Adrenal gland (tissue), 12 donors: Measurements from ENCODE around the gene CA5B. TPM values are rescaled to one million over a fixed set of nuclear protein-coding genes. Genes with fewer than 3 reads are reported as not detected.
"Not testable (repeated sequence)": the region's sequence is repeated elsewhere in the genome, so short reads cannot be mapped to it uniquely, and the experiment has no call there.

Experiments
- DNase-seq, 7 donors: peaks; one replicate each; pipeline ENCODE4 v3.0.0-alpha.2; 2019 to 2020
- H3K27ac ChIP-seq, 5 donors: fragments of 200-600 bp; sonication (generic) in 4 of 5; 1 replicate in 3 of 5; 2 replicates in 2 of 5; pipeline versions ENCODE4 v1.5.1 to v1.8.0; 2016 to 2020; ENCODE audit warnings: mild to moderate bottlenecking in 1 of 5
- H3K27me3 ChIP-seq: fragments of 200-600 bp; 2 replicates; pipeline ENCODE4 v1.8.0; 2021
- H3K36me3 ChIP-seq, 2 donors: fragments of 200-600 bp; replicated peaks in 1 of 2; 1 replicate in 1 of 2; 2 replicates in 1 of 2; pipeline versions ENCODE4 v1.5.1 to v1.8.0; 2018 to 2022
- H3K4me1 ChIP-seq, 2 donors: fragments of 200-600 bp; replicated peaks in 1 of 2; 1 replicate in 1 of 2; 2 replicates in 1 of 2; pipeline versions ENCODE4 v1.5.1 to v1.8.0; 2018 to 2021
- H3K4me3 ChIP-seq, 4 donors: fragments of 200-600 bp; sonication (generic) in 3 of 4; one replicate each; pipeline ENCODE4 v1.5.1; 2016 to 2018
- H3K9me3 ChIP-seq, 3 donors: fragments of 200-600 bp; sonication (generic) in 1 of 3; replicated peaks in 1 of 3; 1 replicate in 2 of 3; 2 replicates in 1 of 3; pipeline versions ENCODE4 v1.5.1 to v1.8.0; 2016 to 2021
- POLR2A ChIP-seq, 2 donors: fragments of 450-650 bp; IDR thresholded peaks; one replicate each; pipeline ENCODE4 v1.6.1; 2017; ENCODE audit warnings: antibody characterized with exemption in 2 of 2, mild to moderate bottlenecking in 2 of 2, moderate library complexity in 1 of 2
- WGBS, 4 donors: extraction: QIAGEN DNeasy Blood & Tissue Kit in 2 of 4; methylation state at CpG; one replicate each; pipeline versions ENCODE4 v1.1.5 to v1.1.7; 2013 to 2017; 5-methylcytosine and 5-hydroxymethylcytosine counted together
- intact Hi-C, 2 donors: fragments of 100-400 bp; cut with DNase I; formaldehyde crosslinking; loops; one replicate each; pipeline versions ENCODE4 v1.14.1 to v1.15.0; 2022 to 2023
- polyA plus RNA-seq, 3 donors: library from polyadenylated mRNA; stranded (reverse); fragments of 200-250 nt in 2 of 3; fragments of 350-450 nt in 1 of 3; fragmentation: Illumina TruSeq in 1 of 3; extraction: RNeasy Lipid Tissue Mini Kit (QIAGEN cat#74804) in 1 of 3; gene quantifications; one replicate each; pipeline ENCODE4 v1.2.3, GENCODE V29; 2013 to 2014
- total RNA-seq, 9 donors: library from RNA; depleted of rRNA in 4 of 9; stranded (reverse); fragments of >200 nt in 4 of 9; fragments of 120-200 nt in 1 of 9; fragmentation: NEBNext Ultra II Directional in 1 of 9; extraction: Animal tissue kit (Norgen Biotek cat#: 25700) in 1 of 9; gene quantifications; one replicate each; pipeline versions ENCODE4 v1.1.0 to v1.2.4, GENCODE V29; 2013 to 2023
- TF ChIP-seq, protein P1 (sequence below), 6 experiments: fragments of 450-650 bp in 4 of 6; fragments of 200-600 bp in 2 of 6; sonication (generic) in 1 of 6; IDR thresholded peaks; 1 replicate in 5 of 6; 2 replicates in 1 of 6; pipeline versions ENCODE4 v1.5.1 to v1.8.0; 2016 to 2021; ENCODE audit warnings: antibody characterized with exemption in 6 of 6, mild to moderate bottlenecking in 2 of 6, moderate library complexity in 1 of 6
- donor health status: healthy with polysubstance abuse.
- donor health status: Bipolar disorder and iron deficiency.
- donor health status: DM: yes; HTN: yes; CAD: no.
- donor health status: DM: no; HTN: no; CAD: no.
- donor health status: DM: no; HTN: no; CAD: no.
- donor health status: DM: yes; HTN: yes; CAD: no.

CA5B gene
- total and polyA plus RNA-seq, 12 donors: 2.5 to 21.6 (median 7.8) TPM

GRCh38 chrX:15751155-15751819 lies 13.2 kb downstream of the CA5B start:
- Histone ChIP-seq H3K4me1 (peaks cover 0 to 27% of the 10 kb centered on the region in 2 donors), H3K27ac (peak overlapping the region in 2 of 5 donors; percentile 44 to 72), H3K4me3 (no peak overlapping the region), H3K9me3 (no peaks in the 10 kb centered on the region), H3K27me3 (no peaks in the 10 kb centered on the region), H3K36me3 (no peaks in the 10 kb centered on the region)
- no peak for TF ChIP-seq POLR2A (IDR thresholded peaks at IDR 0.05)
- 49 to 73% (median 66%) methylated on average over 4 of the region's 4 CpGs for WGBS, 4 donors
- intact Hi-C loops: no loop called here
- no peak for DNase-seq

GRCh38 chrX:15755091-15755490 lies 17.0 kb downstream of the CA5B start:
- Histone ChIP-seq H3K4me1 (peaks cover 0 to 18% of the 10 kb centered on the region in 2 donors), H3K27me3 (no peaks in the 10 kb centered on the region), H3K4me3 (no peak overlapping the region), H3K9me3 (no peaks in the 10 kb centered on the region), H3K27ac (no peak overlapping the region), H3K36me3 (no peaks in the 10 kb centered on the region)
- WGBS, 4 donors: 78 to 89% (median 85%) methylated on average over 2 of the region's 2 CpGs
- TF ChIP-seq POLR2A (IDR thresholded peaks at IDR 0.05): no peak
- TF ChIP-seq, protein P1, sequence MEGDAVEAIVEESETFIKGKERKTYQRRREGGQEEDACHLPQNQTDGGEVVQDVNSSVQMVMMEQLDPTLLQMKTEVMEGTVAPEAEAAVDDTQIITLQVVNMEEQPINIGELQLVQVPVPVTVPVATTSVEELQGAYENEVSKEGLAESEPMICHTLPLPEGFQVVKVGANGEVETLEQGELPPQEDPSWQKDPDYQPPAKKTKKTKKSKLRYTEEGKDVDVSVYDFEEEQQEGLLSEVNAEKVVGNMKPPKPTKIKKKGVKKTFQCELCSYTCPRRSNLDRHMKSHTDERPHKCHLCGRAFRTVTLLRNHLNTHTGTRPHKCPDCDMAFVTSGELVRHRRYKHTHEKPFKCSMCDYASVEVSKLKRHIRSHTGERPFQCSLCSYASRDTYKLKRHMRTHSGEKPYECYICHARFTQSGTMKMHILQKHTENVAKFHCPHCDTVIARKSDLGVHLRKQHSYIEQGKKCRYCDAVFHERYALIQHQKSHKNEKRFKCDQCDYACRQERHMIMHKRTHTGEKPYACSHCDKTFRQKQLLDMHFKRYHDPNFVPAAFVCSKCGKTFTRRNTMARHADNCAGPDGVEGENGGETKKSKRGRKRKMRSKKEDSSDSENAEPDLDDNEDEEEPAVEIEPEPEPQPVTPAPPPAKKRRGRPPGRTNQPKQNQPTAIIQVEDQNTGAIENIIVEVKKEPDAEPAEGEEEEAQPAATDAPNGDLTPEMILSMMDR (IDR thresholded peaks at IDR 0.05): no peak
- no peak for DNase-seq
- intact Hi-C loops: no loop called here

- no peak for DNase-seq
- TF ChIP-seq POLR2A (IDR thresholded peaks at IDR 0.05): no peak
- TF ChIP-seq, protein P1 (IDR thresholded peaks at IDR 0.05): no peak
- intact Hi-C loops: no loop called here
- H3K4me3 ChIP-seq: no peak overlapping the region
- H3K9me3 ChIP-seq: no peaks in the 10 kb centered on the region
- H3K36me3 ChIP-seq: no peaks in the 10 kb centered on the region
- no peak overlapping the region for H3K27ac ChIP-seq
- no peaks in the 10 kb centered on the region for H3K4me1 ChIP-seq
- WGBS, 4 donors: 80 to 94% (median 85%) methylated on average over 4 of the region's 4 CpGs
- no peaks in the 10 kb centered on the region for H3K27me3 ChIP-seq
Observed at GRCh38 chrX:15758140-15758539, 20.1 kb downstream of the CA5B start.

GRCh38 chrX:15759886-15760285 lies 21.8 kb downstream of the CA5B start:
- intact Hi-C loops, H3K4me1 ChIP-seq, H3K9me3 ChIP-seq, DNase-seq, H3K27me3 ChIP-seq, H3K36me3 ChIP-seq, H3K4me3 ChIP-seq, H3K27ac ChIP-seq: not testable (repeated sequence)
- 87 to 95% (median 92%) methylated on average over 5 to 6 of the region's 6 CpGs for WGBS, 4 donors

DNA sequence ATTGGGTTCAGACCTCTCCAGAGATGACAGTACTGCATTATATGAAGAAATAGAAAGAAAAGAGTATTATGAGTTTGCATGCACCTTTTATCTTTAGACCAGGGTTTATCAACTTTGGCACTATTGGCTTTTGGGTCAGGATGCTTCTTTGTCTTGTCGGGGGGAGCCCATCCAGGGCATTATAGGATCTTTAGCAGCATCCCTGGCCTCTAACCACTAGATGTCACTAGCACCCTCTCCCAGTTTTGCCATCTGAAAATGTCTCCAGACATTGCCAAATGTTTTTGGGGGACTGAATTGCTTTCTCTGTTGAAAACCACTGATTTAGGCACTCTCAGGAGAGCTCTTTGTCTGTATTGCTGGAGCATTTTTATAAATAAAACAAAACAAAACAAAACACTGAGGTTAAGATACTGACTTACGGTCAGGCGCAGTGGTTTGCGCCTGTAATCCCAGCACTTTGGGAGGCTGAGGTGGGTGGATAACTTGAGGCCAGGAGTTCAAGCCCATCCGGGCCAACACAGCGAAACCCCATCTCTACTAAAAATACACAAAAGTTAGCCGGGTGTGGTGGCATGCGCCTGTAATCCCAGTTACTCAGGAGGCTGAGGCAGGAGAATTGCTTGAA lies 23.6 kb downstream of the CA5B start:
- H3K9me3 ChIP-seq: no peaks in the 10 kb centered on the region
- H3K4me3 ChIP-seq: no peak overlapping the region
- intact Hi-C loops: no loop called here
- TF ChIP-seq POLR2A (IDR thresholded peaks at IDR 0.05): no peak
- TF ChIP-seq, protein P1 (IDR thresholded peaks at IDR 0.05): peak; percentile 42 to 76 (median 55)
- DNase-seq: peak in 5 of 7 donors; percentile 17 to 56 (median 23)
- no peaks in the 10 kb centered on the region for H3K4me1 ChIP-seq
- 72 to 84% (median 74%) methylated on average over 6 to 8 of the region's 8 CpGs for WGBS, 4 donors
- H3K27me3 ChIP-seq: no peaks in the 10 kb centered on the region
- no peaks in the 10 kb centered on the region for H3K36me3 ChIP-seq
- no peak overlapping the region for H3K27ac ChIP-seq
